Chondrocyte (in vitro differentiated cells): ENCODE measurements around the gene PRRG3. TPM values are rescaled to one million over a fixed set of nuclear protein-coding genes. Genes with fewer than 3 reads are reported as not detected.

Experiments
- DNase-seq: peaks from one replicate; pipeline ENCODE4 v3.0.0; 2021; ENCODE audit warnings: mixed read lengths, low spot score
- H3K27ac Mint-ChIP-seq: one replicate; pipeline ENCODE4 v1.8.0; 2021; ENCODE audit warnings: mild to moderate bottlenecking, moderate library complexity, mixed read lengths; ENCODE audit not compliant: unreplicated experiment
- H3K27me3 Mint-ChIP-seq: 2 replicates; pipeline ENCODE4 v1.8.0; 2021; ENCODE audit warnings: low read depth, mixed read lengths
- H3K36me3 Mint-ChIP-seq: 2 replicates; pipeline ENCODE4 v1.8.0; 2021; ENCODE audit warnings: low read depth, mixed read lengths
- H3K4me1 Mint-ChIP-seq: 2 replicates; pipeline ENCODE4 v1.8.0; 2021; ENCODE audit warnings: low read depth, mild to moderate bottlenecking, mixed read lengths
- H3K4me3 Mint-ChIP-seq: one replicate; pipeline ENCODE4 v1.8.0; 2021; ENCODE audit warnings: mild to moderate bottlenecking, moderate library complexity, mixed read lengths; ENCODE audit not compliant: unreplicated experiment
- H3K9me3 Mint-ChIP-seq: 2 replicates; pipeline ENCODE4 v1.8.0; 2021; ENCODE audit warnings: low read depth, mixed read lengths
- CTCF ChIP-seq: fragments of 200-600 bp; sonication (generic); IDR thresholded peaks from 2 replicates; pipeline ENCODE4 v1.5.0; 2021; ENCODE audit warnings: antibody characterized with exemption, mild to moderate bottlenecking, moderate library complexity
- total RNA-seq: library from RNA; stranded (reverse); gene quantifications from 3 replicates; pipeline ENCODE4 v1.2.1, GENCODE V29; 2021

Gene PRRG3
- total RNA-seq, 1 donor from 2014 or later: not detected

GRCh38 chrX:151708821-151709220 lies 13.6 kb downstream of the PRRG3 start:
- no peak for TF ChIP-seq CTCF
- peaks cover 8% of the 10 kb centered on the region for H3K9me3 Mint-ChIP-seq
- no peaks in the 10 kb centered on the region for H3K4me1 Mint-ChIP-seq
- H3K27ac Mint-ChIP-seq: no peak overlapping the region
- DNase-seq: no peak
- no peak overlapping the region for H3K4me3 Mint-ChIP-seq
- no peaks in the 10 kb centered on the region for H3K27me3 Mint-ChIP-seq
- no peaks in the 10 kb centered on the region for H3K36me3 Mint-ChIP-seq

- DNase-seq: no peak
- Mint-ChIP-seq H3K36me3 (no peaks in the 10 kb centered on the region), H3K4me3 (no peak overlapping the region), H3K4me1 (no peaks in the 10 kb centered on the region), H3K27ac (no peak overlapping the region), H3K9me3 (peaks cover 6% of the 10 kb centered on the region), H3K27me3 (no peaks in the 10 kb centered on the region)
- no peak for TF ChIP-seq CTCF
Measured at GRCh38 chrX:151710457-151710856, 15.2 kb downstream of the PRRG3 start.

GRCh38 chrX:151711154-151711553 lies 15.9 kb downstream of the PRRG3 start:
- no peak overlapping the region for H3K4me3 Mint-ChIP-seq
- H3K9me3 Mint-ChIP-seq: peaks cover 9% of the 10 kb centered on the region
- no peak for TF ChIP-seq CTCF
- H3K36me3 Mint-ChIP-seq: no peaks in the 10 kb centered on the region
- no peak for DNase-seq
- H3K27me3 Mint-ChIP-seq: no peaks in the 10 kb centered on the region
- no peaks in the 10 kb centered on the region for H3K4me1 Mint-ChIP-seq
- no peak overlapping the region for H3K27ac Mint-ChIP-seq

GRCh38 chrX:151711787-151712186 lies 16.5 kb downstream of the PRRG3 start:
- Mint-ChIP-seq H3K4me3 (no peak overlapping the region), H3K4me1 (no peaks in the 10 kb centered on the region), H3K9me3 (peaks cover 14% of the 10 kb centered on the region), H3K36me3 (no peaks in the 10 kb centered on the region), H3K27me3 (no peaks in the 10 kb centered on the region), H3K27ac (no peak overlapping the region)
- no peak for TF ChIP-seq CTCF
- no peak for DNase-seq

GRCh38 chrX:151712253-151712652 lies 17.0 kb downstream of the PRRG3 start:
- Mint-ChIP-seq H3K9me3 (peaks cover 12% of the 10 kb centered on the region), H3K4me3 (no peak overlapping the region), H3K36me3 (no peaks in the 10 kb centered on the region), H3K4me1 (no peaks in the 10 kb centered on the region), H3K27me3 (no peaks in the 10 kb centered on the region), H3K27ac (no peak overlapping the region)
- DNase-seq: no peak
- TF ChIP-seq CTCF: no peak
